ENCODE measurements around the gene SLC50A1. TPM values are rescaled to one million over a fixed set of nuclear protein-coding genes. Genes with fewer than 3 reads are reported as not detected.
A peak's percentile ranks its signal among the peaks of the same experiment; 100 is the strongest.

The SLC50A1 gene, protein sequence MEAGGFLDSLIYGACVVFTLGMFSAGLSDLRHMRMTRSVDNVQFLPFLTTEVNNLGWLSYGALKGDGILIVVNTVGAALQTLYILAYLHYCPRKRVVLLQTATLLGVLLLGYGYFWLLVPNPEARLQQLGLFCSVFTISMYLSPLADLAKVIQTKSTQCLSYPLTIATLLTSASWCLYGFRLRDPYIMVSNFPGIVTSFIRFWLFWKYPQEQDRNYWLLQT
- 10 to 100 TPM; 24.5 TPM for total RNA-seq
- long read RNA-seq, donor 1, transcript SLC50A1-202 (5 exons, 1,218 nt) = major isoform, 5 of 15 reads
- long read RNA-seq, donor 1, transcript SLC50A1-203 (6 exons, 1,300 nt) = major isoform, 5 of 15 reads
- long read RNA-seq, donor 1, partial matches to known transcripts = 1 of 15 reads
- long read RNA-seq, donor 1, other reads (novel, unspliced or antisense) = 2 of 15 reads
- long read RNA-seq, donor 2, transcript SLC50A1-202 (5 exons, 1,218 nt) = major isoform, 12 of 38 reads
- long read RNA-seq, donor 2, transcript SLC50A1-203 (6 exons, 1,300 nt) = minor isoform, 11 of 38 reads
- long read RNA-seq, donor 2, partial matches to known transcripts = 4 of 38 reads
- long read RNA-seq, donor 2, other reads (novel, unspliced or antisense) = 9 of 38 reads

- intact Hi-C loops (cut with DNase I) = no loop called here
- DNase-seq (ENCODE audit: low spot score) = peak; percentile 99
These were observed at the start of gene SLC50A1 for GRCh38 chr1:155135415-155136028. Gene SLC50A1 (plus strand): TSS chr1:155135852. CDS start chr1:155135912, 60 bp downstream.

DNA sequence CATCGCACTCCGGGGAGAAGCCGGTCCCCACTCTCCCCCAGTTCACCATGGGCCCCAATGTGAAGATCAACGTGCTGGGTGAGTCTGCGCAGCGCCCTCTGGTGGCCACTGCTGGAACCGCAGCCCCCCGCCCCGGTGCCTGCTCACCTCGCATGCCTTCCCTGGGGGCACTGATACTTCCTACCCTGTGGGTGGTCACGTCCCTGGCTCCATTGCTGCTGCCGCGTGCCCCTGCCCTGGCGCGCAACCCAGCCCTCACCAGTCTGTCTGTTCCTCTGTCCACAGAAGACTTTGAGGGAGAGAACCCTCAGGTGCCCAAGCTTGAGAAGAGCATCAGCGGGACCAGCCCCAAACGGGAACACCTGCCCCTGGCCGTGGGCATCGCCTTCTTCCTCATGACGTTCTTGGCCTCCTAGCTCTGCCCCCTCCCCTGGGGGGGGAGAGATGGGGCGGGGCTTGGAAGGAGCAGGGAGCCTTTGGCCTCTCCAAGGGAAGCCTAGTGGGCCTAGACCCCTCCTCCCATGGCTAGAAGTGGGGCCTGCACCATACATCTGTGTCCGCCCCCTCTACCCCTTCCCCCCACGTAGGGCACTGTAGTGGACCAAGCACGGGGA, 49.4 kb upstream of the SLC50A1 start:
- intact Hi-C loops (cut with DNase I) = no loop called here
- peak; percentile 91 for DNase-seq (ENCODE audit: low spot score)

DNA sequence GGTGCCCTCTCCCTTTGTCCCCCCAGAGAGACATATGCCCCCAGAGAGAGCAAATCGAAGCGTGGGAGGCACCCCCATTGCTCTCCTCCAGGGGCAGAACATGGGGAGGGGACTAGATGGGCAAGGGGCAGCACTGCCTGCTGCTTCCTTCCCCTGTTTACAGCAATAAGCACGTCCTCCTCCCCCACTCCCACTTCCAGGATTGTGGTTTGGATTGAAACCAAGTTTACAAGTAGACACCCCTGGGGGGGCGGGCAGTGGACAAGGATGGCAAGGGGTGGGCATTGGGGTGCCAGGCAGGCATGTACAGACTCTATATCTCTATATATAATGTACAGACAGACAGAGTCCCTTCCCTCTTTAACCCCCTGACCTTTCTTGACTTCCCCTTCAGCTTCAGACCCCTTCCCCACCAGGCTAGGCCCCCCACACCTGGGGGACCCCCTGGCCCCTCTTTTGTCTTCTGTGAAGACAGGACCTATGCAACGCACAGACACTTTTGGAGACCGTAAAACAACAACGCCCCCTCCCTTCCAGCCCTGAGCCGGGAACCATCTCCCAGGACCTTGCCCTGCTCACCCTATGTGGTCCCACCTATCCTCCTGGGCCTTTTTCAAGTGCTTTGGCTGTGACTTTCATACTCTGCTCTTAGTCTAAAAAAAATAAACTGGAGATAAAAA, 48.7 kb upstream of the SLC50A1 start:
- DNase-seq (ENCODE audit: low spot score) = no peak
- intact Hi-C loops (cut with DNase I) = no loop called here

- intact Hi-C loops (cut with DNase I) = loop anchor here (1.0 to 5.0 kb wide), 4 partner anchors 36 to 76 kb away; partner anchors contain the start of gene EFNA1 (in 1 of the 2)
These were observed 44.3 kb upstream of the SLC50A1 start for GRCh38 chr1:155091071-155092051.

GRCh38 chr1:155092131-155092530, 43.5 kb upstream of the SLC50A1 start:
- no peak for DNase-seq (ENCODE audit: low spot score)
- intact Hi-C loops (cut with DNase I) = loop anchor here (1.0 to 5.0 kb wide), 4 partner anchors 35 to 75 kb away; partner anchors contain the start of gene EFNA1 (in 1 of the 2)

More at GRCh38 chr1:155091071-155092051, 44.3 kb upstream of the SLC50A1 start:
- peak; percentile 94 for DNase-seq (ENCODE audit: low spot score)

- DNase-seq (ENCODE audit: low spot score) = no peak
- intact Hi-C loops (cut with DNase I) = loop anchor here (1.0 to 5.0 kb wide), 4 partner anchors 35 to 75 kb away; partner anchors contain the start of gene EFNA1 (in 1 of the 2)
These were observed 43.0 kb upstream of the SLC50A1 start for GRCh38 chr1:155092641-155093040.

DNA sequence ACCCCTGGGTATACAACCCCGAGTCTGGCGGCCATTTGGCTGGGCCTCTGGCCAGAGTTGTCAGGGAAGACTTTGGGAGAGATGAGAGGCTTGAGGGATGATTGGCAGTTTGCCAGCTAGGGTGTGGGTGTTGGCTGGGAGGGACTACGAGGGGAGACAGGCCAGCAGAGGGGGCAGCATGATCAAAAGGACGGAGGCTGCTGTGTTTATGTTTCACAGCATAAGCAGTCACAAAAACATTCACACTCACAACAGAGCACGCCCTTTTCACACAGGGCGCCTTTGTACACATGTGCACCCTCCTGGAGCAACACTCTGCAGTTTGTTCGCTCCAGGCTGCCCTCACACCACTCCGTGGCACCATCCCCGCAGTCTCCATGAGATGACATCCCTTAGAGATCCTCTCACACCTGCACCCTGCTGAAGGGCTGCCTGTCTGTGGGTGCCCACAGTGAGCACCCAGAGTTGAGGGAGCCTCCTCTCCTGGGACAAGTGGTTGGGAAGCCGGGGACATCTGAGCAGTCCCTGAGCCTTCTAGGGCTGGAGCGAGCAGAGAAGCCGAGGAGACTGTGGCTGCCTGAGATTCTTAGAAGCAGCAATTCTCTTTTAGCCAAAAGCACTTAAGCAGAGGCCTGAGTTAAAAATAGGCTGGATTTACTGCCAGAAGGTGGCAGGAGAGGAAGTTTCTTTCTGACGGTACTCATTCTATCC, 41.6 kb upstream of the SLC50A1 start:
- no peak for DNase-seq (ENCODE audit: low spot score)
- intact Hi-C loops (cut with DNase I) = loop anchor here (2.0 to 5.0 kb wide), 3 partner anchors 33 to 73 kb away; partner anchors contain the start of gene EFNA1 (in 1 of the 2)

GRCh38 chr1:155094622-155094948, 41.1 kb upstream of the SLC50A1 start:
- no peak for DNase-seq (ENCODE audit: low spot score)
- intact Hi-C loops (cut with DNase I) = loop anchor here (5.0 kb wide), 2 partner anchors 33 to 73 kb away; partner anchors contain the start of gene EFNA1 (in 1 of the 2)

- intact Hi-C loops (cut with DNase I) = loop anchor here in 1 of 2 donors (5.0 kb wide), 1 partner anchor 1012 kb away; no protein-coding TSS in a partner anchor
These were observed 36.3 kb upstream of the SLC50A1 start for GRCh38 chr1:155099331-155099730.

GRCh38 chr1:155103325-155103724, 32.3 kb upstream of the SLC50A1 start:
- DNase-seq (ENCODE audit: low spot score) = no peak
- intact Hi-C loops (cut with DNase I) = no loop called here

More at GRCh38 chr1:155099331-155099730, 36.3 kb upstream of the SLC50A1 start:
- no peak for DNase-seq (ENCODE audit: low spot score)

- intact Hi-C loops (cut with DNase I) = no loop called here
- no peak for DNase-seq (ENCODE audit: low spot score)
These were observed 30.8 kb upstream of the SLC50A1 start for GRCh38 chr1:155104605-155105534.

GRCh38 chr1:155105604-155106011, 30.0 kb upstream of the SLC50A1 start:
- no peak for DNase-seq (ENCODE audit: low spot score)
- intact Hi-C loops (cut with DNase I) = no loop called here

GRCh38 chr1:155106862-155107261, 28.8 kb upstream of the SLC50A1 start:
- intact Hi-C loops (cut with DNase I) = no loop called here
- DNase-seq (ENCODE audit: low spot score) = no peak

DNA sequence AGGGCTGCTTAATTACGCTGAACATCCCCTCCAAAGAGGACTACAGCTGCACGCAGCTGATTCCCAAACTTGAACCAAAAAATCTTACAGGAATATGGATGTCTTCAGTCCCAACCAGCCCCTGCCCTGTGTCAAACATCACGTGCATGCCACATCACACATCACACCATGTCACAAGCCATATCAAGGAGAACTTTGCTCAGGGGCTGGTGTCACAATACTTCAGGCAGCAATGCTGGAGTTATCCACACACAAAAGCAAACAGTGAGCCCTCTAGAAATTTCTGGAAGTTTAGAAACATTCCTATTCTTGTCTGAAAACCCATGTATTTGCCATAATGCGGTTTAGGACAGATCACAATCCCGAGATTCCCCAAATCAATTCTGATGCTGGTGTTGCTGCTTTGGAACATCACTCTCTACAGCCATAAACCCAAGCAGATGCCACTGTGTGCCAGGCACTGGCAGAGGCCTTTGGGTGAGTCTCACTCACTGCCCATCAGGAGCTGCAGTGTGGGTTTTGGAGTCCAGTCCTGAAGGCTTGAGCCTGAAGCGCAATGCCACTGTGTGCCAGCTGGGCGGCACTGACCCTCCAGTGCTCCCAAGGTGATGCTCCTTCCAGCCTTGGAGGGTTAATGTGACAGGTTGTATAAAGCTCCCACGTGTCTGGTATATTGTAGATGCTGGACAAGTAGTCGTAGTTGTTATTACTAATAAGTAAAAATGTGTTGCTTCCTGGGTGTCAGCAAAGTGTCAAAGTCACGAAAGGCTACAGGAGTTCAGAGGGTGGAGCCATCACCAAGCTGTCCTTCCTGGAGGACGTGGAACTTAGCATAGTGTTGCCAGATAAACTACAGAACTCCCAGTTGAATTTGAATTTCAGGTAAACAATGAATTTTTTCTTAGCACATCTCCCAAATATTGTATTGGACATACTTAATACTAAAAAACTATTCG, 28.1 kb upstream of the SLC50A1 start:
- intact Hi-C loops (cut with DNase I) = no loop called here
- DNase-seq (ENCODE audit: low spot score) = no peak

DNA sequence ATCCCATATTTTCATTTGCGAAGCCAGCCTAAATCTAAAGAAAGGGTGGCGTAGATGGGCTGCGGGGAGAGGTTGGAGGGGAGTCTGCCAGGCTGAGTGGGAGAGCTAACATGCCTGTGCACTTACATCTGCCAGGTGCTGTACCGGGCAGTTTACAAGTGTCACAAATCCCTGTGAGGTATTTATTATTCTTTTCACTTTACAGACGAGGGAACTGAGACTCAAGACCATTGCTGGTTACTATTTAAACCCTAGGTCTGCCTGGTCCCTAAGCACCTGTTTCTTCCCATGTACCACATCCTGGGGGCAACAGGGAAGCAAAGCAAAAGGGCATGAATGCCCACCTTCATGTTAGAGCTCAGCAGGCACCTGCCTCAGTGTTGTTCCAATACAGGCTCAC, 27.4 kb upstream of the SLC50A1 start:
- intact Hi-C loops (cut with DNase I) = no loop called here
- no peak for DNase-seq (ENCODE audit: low spot score)

Measured in posterior vena cava (tissue), 2 donors.